Measurements from ENCODE around the gene LARGE2.
"Not testable (repeated sequence)": the region's sequence is repeated elsewhere in the genome, so short reads cannot be mapped to it uniquely, and the experiment has no call there.

The LARGE2 gene

DNA sequence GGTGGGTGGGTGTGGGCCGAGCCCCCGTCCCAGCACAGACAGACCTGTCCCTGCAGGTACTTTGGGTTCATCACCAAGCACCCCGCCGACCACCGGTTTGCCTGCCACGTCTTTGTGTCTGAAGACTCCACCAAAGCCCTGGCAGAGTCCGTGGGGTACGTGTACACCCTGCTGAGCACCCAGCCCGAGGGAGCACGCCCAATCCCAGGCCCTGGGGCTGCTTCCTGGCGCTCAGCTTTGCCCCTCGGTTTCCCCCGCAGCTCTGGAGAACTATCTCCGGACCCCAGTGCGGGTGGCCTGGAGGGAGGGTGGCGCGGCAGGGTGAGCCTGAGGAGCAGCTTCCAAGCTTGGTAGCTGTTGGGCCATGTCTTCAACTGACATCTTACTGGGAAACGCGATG lies 17.4 kb upstream of the LARGE2 start (continued):
- TF ChIP-seq, protein P1, sequence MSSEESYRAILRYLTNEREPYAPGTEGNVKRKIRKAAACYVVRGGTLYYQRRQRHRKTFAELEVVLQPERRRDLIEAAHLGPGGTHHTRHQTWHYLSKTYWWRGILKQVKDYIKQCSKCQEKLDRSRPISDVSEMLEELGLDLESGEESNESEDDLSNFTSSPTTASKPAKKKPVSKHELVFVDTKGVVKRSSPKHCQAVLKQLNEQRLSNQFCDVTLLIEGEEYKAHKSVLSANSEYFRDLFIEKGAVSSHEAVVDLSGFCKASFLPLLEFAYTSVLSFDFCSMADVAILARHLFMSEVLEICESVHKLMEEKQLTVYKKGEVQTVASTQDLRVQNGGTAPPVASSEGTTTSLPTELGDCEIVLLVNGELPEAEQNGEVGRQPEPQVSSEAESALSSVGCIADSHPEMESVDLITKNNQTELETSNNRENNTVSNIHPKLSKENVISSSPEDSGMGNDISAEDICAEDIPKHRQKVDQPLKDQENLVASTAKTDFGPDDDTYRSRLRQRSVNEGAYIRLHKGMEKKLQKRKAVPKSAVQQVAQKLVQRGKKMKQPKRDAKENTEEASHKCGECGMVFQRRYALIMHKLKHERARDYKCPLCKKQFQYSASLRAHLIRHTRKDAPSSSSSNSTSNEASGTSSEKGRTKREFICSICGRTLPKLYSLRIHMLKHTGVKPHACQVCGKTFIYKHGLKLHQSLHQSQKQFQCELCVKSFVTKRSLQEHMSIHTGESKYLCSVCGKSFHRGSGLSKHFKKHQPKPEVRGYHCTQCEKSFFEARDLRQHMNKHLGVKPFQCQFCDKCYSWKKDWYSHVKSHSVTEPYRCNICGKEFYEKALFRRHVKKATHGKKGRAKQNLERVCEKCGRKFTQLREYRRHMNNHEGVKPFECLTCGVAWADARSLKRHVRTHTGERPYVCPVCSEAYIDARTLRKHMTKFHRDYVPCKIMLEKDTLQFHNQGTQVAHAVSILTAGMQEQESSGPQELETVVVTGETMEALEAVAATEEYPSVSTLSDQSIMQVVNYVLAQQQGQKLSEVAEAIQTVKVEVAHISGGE (tag by site-specific recombination; conservative IDR thresholded peaks at IDR 0.05; ENCODE audit: low read depth), result no peak
- no peak for TF ChIP-seq ZNF830 (tag by site-specific recombination; IDR thresholded peaks at IDR 0.05; ENCODE audit: low read depth)
- no peak for TF ChIP-seq ZNF239 (tag by site-specific recombination; IDR thresholded peaks at IDR 0.05)

DNA sequence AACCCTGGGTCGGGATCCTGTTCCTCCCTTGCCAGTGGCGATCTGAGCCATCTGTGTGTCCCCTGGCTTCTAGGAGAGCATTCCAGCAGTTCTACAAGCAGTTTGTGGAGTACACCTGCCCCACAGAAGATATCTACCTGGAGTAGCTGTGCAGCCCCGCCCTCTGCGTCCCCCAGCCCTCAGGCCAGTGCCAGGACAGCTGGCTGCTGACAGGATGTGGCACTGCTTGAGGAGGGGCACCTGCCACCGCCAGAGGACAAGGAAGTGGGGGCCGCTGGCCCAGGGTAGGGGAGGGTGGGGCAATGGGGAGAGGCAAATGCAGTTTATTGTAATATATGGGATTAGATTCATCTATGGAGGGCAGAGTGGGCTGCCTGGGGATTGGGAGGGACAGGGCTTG lies 16.9 kb upstream of the LARGE2 start:
- H3K4me1 ChIP-seq (ENCODE audit: control insufficient read depth, insufficient read depth, low read length); CTCF ChIA-PET; H3K27ac ChIP-seq (ENCODE audit: extremely low read depth, low read depth, low read length); H3K9me3 ChIP-seq (ENCODE audit: control insufficient read depth, insufficient read depth, low read depth, low read length); POLR2A ChIA-PET; H3K4me3 ChIP-seq (ENCODE audit: low read depth, low read length): not testable (repeated sequence)
- H3K36me3 ChIP-seq (ENCODE audit: control insufficient read depth in 2 of 2, insufficient read depth in 1 of 2, low read length in 2 of 2), result peaks cover 0 to 46% of the 10 kb centered on the region in 2 experiments; a peak in 1 of 3 replicates

DNA sequence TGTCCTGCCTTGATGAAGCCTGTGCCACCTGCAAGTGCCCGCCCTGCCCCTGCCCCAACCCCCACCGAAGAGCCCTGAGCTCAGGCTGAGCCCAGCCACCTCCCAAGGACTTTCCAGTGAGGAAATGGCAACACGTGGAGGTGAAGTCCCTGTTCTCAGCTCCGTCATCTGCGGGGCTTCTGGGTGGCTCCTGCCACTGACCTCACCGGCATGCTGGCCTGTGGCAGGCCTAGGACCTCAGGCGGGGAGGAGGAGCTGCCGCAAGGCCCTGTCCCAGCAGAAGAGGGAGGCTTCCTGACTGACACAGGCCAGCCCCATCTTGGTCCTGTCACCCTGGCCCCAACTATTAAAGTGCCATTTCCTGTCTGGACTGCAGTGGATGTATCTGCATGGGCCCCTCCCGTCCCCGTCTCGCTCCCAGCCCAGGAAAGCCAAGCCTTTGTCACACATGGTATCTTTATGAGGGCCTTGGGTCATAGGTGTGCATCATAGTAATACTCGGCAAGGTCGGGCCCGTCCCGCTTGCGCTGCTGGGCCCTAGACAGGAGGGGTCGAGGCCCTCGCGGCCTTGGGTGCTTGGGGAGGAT lies 16.3 kb upstream of the LARGE2 start:
- TF ChIP-seq, protein P2, sequence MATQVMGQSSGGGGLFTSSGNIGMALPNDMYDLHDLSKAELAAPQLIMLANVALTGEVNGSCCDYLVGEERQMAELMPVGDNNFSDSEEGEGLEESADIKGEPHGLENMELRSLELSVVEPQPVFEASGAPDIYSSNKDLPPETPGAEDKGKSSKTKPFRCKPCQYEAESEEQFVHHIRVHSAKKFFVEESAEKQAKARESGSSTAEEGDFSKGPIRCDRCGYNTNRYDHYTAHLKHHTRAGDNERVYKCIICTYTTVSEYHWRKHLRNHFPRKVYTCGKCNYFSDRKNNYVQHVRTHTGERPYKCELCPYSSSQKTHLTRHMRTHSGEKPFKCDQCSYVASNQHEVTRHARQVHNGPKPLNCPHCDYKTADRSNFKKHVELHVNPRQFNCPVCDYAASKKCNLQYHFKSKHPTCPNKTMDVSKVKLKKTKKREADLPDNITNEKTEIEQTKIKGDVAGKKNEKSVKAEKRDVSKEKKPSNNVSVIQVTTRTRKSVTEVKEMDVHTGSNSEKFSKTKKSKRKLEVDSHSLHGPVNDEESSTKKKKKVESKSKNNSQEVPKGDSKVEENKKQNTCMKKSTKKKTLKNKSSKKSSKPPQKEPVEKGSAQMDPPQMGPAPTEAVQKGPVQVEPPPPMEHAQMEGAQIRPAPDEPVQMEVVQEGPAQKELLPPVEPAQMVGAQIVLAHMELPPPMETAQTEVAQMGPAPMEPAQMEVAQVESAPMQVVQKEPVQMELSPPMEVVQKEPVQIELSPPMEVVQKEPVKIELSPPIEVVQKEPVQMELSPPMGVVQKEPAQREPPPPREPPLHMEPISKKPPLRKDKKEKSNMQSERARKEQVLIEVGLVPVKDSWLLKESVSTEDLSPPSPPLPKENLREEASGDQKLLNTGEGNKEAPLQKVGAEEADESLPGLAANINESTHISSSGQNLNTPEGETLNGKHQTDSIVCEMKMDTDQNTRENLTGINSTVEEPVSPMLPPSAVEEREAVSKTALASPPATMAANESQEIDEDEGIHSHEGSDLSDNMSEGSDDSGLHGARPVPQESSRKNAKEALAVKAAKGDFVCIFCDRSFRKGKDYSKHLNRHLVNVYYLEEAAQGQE (tag by site-specific recombination; IDR thresholded peaks at IDR 0.05), result no peak
- TF ChIP-seq ZFP3 (tag by site-specific recombination; IDR thresholded peaks at IDR 0.05; ENCODE audit: low read depth) (no peak), ZBTB7A (tag by site-specific recombination; IDR thresholded peaks at IDR 0.05; ENCODE audit: low read depth) (no peak), YY2 (tag by site-specific recombination; IDR thresholded peaks at IDR 0.05) (no peak), SP3 (tag by site-specific recombination; IDR thresholded peaks at IDR 0.05) (no peak), ZNF433 (tag by site-specific recombination; IDR thresholded peaks at IDR 0.05; ENCODE audit: low read depth) (no peak), ZNF529 (tag by site-specific recombination; IDR thresholded peaks at IDR 0.05; ENCODE audit: insufficient replicate concordance) (no peak), ZNF571 (tag by site-specific recombination; IDR thresholded peaks at IDR 0.05) (no peak), ZNF660 (tag by site-specific recombination; IDR thresholded peaks at IDR 0.05) (no peak), ZBTB1 (tag by site-specific recombination; IDR thresholded peaks at IDR 0.05) (no peak)
- Histone ChIP-seq H3K36me3 (ENCODE audit: control insufficient read depth in 2 of 2, insufficient read depth in 1 of 2, low read length in 2 of 2) (peaks cover 0 to 52% of the 10 kb centered on the region in 2 experiments; a peak in 1 of 3 replicates), H3K9me3 (ENCODE audit: control insufficient read depth, insufficient read depth, low read depth, low read length) (no peaks in the 10 kb centered on the region), H3K4me3 (ENCODE audit: low read depth, low read length) (no peak overlapping the region), H3K27ac (ENCODE audit: extremely low read depth, low read depth, low read length) (no peak overlapping the region), H3K4me1 (ENCODE audit: control insufficient read depth, insufficient read depth, low read length) (no peaks in the 10 kb centered on the region)
- ChIA-PET POLR2A (interaction anchor here (0.7 kb wide), 1 partner anchor 9 kb away, joined by 4 read pairs; no protein-coding TSS in a partner anchor), CTCF (no interaction called here)
